Kasumi-1 (cell line): ENCODE measurements around the gene ZNF688.
A peak's percentile ranks its signal among the peaks of the same experiment; 100 is the strongest.

Source experiments
- DNase-seq, 2 experiments: peaks; one replicate each; lab custom pipeline; 2025; lab: John Stamatoyannopoulos, UW

The ZNF688 gene

DNA sequence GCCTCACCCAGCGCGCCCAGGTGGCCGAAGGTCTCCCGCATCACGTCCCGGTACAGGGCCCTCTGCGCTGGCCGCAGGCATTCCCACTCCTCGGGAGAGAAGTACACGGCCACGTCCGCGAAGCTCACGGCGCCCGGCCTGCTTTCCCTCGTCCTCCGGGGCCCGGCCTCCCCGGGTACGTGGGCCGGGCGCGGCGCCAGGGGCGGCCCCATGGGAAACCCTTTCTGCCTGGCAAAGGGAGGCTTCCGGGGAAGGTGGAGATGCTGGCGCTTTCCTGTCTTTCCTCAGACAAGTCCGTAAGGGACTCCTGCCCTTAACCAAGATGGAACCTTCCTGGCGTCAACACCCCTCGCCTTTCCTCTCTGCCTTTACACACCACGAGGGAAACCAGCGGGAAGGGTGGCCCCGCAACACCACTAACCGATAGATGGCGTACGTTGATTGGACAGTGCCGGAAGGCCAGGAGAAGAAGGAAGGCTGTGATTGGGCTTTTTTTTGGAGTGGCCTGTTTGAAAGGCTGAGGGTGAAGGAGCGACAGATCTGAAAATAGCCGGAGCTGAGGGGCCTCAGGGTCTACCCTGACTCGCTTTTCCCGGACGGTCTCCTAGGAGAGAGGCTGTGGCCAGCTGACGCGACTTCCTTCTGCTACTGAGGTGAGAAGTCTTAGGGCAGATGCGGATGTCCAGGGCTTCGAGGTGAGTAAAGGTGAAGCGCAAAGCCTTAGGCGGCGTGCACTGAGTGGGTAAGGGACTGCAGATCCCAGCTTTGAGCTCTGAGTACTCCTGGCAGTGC, 14.1 kb upstream of the ZNF688 start, which contains the start of gene ZNF785:
TSS of gene ZNF785 (minus strand) at position 298 of the 792 bp plus-strand sequence. CDS start at position 212, 86 bp downstream.
- DNase-seq, result peak; percentile 87 to 91

DNA sequence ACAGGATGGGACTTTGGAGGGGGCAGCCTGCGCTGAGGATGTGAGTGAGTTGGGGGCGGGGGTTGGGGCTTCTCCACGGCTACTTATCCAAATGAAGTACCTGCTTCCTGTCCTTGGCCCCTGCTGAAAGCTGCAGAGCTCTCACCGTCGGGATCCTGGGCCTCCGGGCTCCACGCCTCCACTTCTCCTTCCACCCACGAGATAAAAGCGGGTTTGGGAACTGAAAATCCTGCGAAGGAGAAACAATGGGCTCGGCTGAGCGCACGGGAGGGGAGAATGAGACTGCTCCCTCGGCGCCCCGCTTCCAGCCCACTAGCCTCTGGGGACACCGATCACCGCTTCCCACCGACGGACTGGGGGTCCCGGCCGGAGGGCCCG, 13.5 kb upstream of the ZNF688 start:
- peak in 1 of 2 experiments; percentile 3 for DNase-seq

DNA sequence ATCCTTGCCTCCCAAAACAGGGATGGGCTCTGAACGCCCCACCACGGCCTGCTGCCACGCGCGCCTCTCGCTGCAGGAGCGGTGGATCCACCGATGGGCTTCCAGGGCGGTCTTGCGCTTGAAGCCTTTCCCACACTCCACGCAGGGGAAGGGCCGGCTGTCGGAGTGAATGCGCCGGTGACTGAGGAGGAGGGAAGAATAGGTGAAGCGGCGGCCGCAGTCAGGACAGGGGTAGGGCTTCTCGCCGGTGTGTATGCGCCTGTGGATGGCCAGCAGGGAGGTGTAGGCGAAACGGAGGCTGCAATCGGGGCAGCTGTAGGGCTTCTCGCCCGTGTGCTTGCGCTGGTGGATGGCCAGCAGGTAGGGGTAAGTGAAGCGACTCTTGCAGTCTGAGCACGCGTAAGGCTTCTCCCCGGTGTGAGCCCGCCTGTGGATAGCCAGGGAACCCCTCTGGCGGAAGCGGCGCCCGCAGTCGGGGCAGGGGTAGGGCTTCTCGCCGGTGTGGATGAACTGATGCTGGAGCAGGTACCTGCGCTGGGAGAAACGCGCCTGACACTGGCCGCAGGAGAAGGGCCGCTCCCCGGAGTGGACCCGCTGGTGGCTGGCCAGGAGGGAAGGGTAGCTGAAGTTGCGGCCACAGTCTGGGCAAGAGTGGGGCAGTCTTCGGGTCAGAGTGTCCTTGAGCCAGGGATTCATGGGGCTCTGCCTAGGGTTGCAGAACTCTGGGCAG, 11.3 kb upstream of the ZNF688 start:
- DNase-seq, result no peak

DNA sequence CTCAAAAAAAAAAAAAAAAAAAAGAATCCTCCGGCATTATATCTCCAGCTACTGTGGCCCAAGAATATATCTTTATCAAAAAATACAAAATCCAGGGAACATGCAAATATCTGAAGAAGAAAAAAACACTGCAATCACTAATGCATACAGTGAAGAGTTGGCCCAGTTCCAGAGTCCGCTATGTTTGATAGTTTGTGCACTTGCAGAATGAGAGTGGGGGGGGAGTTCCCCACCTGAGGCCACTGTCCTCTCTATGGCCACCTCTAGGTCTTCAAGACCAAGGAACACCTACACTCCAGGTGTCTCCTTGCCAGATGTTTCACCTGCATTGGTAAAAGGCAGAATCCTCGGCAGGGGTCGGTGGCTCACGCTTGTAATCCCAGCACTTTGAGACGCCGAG, 9.9 kb upstream of the ZNF688 start:
- DNase-seq, result no peak

DNA sequence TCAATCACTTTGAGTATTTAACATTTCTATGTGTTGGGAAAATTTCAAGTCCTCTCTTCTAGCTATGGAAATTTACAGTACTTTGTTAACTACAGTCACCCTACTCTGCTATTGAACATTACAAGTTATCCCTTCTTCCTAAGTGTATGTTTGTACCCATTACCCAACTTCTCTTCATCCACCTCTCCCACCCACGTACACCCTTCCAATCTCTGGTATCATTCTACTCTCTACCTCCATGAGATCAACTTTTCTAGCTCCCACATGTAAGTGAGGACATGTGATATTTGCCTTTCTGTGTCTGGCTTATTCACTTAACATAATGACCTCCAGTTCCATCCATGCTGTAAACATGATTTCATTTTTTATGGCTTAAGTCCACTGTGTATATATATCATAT, 3.2 kb upstream of the ZNF688 start:
- no peak for DNase-seq

DNA sequence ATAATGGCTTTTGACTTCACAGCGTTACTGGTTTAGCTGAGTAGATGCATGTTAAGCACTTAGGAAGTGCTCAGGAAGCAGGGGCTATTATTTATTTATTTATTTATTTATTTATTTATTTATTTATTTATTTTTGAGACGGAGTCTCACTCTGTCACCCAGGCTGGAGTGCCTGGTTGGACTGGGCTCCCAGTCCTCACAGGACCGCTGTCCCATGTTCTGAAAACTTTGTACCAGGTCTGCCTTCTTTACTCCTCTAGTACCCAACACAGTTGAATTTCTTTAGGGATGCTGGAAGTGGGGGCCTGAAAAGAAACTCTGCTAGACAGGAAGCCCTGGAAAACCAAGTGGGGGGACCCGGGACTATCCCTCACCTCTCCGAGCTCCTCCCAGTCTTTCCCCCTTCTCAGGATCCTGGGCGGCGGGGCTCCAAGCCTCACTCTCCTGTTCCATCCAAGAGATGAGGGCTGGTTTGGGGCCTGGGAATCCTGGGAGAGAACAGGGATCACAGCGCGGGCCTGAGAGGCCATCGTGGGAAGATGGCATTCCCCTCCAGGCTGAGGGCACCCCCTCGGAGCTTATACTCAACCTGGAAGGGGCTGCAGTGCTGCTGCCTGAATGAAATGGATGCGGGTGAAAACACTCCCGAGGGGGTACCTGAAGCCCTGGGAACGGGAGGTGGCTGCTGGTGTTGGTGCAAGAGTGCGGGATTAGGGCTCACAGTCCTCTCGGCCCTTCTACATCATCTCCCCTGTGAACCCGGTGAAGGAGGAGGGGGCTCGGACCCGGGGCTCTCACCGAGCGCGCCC, 674 bp downstream of the ZNF688 start:
- no peak for DNase-seq

DNA sequence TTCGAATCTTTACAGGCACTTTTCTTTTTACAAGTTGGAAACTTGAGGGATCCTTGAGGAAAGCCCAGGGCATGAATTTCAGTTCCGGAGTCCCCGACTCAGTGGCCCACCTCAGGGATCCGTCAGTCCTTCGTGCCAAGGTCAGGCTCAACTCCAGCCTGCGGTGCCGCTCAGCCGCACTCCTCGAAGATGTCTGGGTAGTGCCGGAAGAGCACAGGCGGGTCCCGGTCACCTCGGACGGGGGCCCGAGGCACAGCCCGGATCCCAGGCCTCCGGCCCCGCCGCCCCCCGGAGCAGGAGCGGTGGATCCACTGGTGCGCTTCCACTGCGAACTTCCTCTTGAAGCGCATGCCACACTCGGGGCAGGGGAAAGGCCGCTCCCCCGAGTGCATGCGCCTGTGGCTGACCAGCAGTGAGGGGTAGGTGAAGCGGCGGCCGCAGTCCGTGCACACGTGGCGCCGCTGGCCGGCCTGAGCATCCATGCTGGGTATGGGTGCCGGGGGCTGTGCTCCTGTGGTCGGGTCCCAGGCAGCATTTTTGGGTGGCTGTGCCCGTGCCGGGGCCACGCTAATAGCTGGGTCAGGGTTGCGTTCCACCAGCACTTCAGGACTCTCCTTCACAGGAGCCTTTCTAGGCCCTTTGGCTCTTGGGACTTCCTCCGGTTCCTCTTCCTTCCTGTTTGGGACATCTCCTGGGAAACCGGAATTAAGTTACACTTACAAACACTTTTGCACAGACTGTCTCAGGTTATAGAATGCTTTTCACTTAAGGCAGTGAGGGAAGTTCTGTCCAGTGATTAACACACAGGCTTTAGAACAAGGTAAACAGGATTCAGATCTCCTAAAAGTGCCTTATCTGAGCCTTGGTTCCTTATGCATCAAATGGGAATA, 1.5 kb downstream of the ZNF688 start:
- DNase-seq, result no peak

DNA sequence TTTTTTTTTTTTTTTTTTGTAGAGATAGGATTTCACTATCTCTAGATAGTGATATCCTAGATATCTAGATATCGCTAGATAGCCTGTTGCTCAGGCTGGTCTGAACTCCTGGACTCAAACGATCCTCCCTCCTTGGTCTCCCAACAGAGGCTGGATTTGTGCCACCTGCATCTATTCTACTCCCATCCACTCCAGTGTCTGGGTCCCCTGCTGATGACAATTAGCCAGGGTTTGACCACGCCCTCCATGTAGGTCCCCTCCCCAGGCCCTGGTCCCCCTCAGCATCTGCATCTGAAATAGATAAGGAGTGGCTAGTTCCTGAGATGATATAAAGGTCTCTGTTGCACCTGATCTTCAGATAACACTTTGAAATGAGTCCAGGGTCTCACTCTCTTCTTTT, 2.2 kb downstream of the ZNF688 start:
- no peak for DNase-seq

DNA sequence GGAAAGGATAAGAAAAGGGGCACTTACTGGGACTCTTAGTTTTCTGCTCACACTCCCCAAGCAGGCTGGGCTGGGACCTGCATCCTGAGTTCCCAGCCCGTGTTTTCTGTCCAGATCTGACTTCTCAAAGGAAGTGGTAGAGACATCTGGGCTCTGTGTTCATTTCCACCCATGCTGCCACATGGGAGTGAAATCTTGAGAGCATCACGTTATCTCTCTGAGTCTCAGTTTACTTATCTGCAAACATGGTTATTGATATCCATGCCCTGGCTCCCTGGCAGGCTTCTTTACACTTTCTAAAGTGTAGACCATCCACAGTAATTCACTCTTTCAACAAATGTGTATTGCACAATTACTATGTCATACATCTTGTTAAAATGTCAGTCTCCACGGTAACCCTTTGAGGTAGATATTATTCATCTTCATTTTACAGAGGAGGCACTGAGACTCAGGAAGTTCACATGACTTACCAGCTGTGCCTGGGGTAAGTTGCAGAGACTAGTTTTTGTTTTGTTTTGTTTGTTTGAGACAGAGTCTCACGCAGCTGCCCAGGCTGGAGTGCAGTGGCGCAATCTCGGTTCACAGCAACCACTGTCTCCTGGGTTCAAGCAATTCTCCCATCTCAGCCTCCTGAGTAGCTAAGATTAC, 3.4 kb downstream of the ZNF688 start:
- DNase-seq, result peak in 1 of 2 experiments; percentile 15

DNA sequence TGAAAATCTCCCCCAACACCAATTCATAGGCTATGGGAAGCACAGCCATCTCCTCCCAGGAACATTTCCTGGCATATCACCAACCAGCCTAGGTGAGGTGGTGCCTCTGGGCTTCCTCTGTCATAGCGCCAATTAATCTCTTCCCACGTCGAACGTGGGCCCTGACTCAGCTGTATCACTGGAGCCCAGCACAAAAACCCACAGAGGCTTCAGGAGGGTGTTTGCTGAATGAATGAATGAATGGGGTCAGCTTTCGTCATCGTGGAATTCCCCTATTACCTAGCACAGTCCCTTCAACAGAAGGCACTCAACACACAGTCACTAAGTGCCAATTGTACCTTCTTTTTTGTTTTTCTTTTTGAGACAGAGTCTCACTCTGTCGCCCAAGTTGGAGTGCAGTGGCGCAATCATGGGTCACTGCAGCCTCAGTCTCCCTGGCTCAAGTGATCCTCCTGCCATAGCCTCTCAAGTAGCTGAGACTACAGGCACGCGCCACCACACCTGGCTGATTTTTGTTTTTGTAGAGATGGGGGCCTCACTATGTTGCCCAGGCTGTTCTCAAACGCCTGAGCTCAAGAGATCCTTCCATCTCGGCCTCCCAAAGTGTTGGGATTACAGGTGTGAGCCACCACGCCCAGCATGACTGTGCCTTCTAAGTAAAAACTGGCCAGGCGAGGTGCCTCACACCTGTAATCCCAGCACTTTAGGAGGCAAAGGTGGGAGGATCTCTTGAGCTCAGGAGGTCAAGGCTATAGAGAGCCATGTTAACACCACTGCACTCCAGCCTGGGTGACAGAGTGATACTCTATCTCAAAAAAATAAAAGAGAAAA, 4.1 kb downstream of the ZNF688 start:
- DNase-seq, result no peak

DNA sequence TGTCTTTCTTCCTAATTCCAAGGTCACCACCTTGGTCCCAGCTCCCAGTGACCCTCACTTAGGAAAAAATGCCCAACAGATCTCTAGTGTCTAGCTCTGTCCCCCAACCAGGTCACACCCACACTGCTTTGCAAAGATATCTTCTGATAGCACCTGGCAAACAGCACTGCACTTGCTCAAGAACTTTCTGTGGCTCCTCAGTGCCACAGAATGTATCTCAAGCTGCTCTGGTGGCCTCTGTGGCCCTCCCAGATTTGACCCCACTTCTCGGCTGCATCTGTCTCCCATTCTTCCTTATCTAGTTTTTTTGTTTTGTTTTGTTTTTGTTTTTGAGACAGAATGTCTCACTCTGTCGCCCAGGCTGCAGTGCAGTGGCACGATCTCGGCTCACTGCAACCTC, 5.0 kb downstream of the ZNF688 start:
- no peak for DNase-seq

DNA sequence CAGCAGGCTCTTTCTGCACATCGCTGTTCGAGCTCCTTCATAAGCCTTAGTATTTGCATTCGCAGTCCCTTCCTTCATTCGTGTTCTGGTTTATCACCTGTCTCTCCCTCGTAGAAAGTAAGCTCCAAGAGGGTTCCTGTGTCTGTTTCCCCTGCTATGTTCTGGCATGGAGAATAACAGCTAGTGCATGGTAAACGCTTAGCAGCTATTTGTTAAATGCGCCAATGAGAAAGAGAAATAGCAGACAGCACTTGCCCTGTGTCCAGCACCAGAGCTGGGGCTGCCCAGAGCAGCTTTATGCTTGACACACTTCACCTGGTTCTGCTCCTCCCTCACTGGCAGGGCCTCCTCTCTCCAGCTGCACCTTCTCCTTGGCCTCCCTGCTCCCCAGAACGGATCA, 5.5 kb downstream of the ZNF688 start:
- no peak for DNase-seq

DNA sequence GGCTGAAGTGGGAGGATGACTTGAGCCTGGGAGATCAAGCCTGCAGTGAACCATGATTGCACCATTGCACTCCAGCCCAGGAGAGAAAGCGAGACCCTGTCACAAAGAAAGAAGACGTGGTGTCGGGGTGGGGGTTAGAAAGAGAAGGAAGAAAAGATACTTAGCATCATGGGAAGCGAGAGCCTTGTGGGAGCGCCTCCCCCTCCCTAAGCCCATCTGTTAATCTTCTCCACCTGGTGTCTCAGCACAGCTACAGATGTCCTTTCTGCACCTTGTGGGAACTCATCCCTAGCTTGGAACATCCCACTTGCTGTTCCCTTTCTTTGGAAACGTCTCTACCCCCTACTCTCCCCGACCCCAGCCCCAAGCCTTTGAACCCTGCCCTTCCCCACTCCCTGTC, 6.0 kb downstream of the ZNF688 start:
- DNase-seq, result no peak

DNA sequence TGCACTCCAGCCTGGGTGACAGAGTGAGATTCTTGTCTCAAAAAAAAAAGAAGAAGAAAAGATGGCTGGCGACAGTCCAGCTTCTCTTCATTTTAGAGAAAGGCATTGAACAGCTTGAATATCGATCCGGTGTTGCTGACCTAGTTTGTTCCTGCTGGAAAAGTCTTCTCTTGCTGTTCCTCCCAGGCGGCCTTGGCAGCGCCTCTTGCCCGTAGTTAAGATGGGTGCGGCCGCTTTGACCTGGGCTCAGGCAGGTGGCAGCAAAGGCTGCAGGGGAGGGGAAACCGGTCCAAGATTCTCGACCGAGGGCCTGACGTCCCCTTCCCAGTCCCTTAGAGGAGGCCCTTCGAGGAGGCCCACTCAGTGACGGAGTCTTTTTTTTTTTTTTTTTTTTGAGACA, 9.5 kb downstream of the ZNF688 start:
- DNase-seq, result no peak

DNA sequence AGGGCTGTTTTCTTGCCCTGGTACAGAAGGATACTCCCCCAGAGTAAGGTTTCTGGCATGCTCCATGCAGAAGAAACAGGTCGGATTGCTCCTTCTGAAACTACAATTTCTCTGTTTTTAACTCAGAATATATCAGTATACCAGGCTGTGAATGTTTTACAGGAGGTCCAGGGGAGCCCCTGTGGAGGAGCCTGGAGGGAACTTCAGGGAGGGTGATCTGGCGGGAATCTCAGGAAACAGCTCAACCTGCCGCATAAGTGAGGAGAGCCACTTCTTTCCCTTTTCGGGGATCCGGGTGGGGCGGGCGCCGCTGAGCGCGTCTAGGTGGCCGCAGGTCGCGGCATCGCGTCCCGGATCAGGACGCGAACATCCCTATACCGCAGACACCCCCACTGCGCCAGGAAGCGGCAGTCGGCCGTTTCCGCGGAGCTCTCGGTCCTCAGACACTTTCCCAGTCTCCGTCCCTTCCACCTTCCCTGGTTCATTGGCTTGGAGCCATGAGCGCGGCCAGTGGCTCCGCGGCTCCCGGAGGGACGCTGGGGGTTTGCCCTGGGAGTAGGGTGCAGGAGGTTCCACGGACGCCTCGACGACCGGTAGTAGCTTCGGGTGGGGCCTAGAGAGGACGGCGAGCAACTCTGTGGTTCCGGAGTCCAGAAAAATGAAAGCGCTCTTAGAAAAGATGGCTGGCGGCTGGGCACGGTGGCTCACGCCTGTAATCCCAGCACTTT, 10.3 kb downstream of the ZNF688 start:
- DNase-seq, result no peak

DNA sequence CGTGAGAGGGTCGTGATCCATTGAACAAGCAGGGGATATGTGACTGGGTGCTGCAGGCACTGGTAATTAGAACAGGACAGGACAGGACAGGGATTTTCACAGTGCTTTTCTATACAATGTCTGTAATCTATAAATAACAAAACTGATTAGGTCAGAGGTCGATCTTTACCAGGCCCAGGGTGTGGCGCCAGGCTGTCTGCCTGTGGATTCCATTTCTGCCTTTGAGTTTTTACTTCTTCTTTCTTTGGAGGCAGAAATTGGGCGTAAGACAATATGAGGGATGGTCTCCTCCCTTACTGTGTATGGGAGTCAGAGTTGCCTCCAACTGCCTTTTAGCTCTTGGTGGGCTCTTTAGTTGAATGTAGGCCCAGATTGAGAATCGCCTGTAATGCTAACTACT, 11.8 kb downstream of the ZNF688 start:
- DNase-seq, result no peak

DNA sequence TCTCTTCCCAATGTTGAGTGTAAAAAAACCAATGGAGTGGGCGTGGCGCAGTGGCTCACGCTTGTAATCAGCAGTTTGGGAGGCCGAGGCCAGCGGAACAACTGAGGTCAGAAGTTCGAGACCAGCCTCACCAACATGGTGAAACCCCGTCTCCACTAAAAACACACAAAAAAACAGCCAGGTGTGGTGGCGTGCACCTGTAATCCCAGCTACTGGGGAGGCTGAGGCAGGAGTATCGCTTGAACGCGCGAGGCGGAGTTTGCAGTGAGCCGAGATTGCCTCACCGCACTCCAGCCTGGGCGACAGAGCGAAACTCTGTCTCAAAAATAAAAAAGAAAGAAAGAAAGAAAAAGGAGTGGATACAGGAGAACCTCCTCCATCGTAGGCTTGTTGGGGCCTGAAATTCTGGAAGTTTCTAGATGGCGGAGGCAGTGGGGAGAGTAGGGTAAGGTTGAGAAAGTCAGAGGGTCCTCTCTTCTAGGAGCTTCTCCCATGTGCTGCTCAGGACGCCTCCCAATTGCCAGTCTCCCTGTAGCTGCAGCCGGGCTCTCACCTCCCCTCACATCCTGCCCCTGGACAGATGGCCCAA, 12.6 kb downstream of the ZNF688 start:
- DNase-seq, result no peak

DNA sequence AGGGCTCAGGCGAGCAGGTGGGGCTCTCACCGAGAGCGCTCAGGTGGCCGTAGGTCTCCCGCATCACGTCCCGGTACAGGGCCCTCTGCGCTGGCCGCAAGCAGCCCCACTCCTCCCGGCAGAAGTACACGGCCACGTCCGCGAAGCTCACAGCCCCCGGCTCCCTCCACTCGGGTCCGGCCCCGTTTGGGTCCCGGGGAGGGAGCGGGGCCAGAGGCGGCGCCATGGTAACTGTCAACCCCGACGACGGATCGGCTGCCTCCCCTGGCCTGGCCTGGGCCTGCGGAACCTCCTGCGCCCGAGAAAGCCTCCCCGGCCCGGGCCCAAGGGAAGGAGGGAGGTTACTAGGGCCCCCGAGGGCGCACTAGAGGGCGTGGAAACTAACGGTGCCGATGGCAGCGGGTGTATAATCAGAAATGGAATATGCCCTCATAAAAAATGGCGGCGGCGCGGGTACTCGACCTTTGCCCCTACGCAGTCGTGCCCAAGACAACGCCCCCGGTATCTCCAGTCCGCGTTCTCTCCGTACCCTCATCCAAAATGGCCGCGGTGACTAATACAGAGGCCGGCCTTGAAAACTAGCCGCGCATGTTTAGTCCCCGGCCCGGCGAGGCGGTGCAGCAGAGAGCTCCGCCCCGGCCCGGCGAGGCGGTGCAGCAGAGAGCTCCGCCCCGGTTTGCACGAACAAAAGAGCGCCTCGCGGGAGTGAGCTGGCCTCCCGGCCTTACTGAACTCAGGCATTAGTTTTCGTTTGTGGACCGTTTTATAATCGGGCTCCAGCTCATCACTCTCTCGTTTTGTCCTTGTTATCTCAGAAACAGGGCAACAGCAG, 13.3 kb downstream of the ZNF688 start, which contains the start of gene ZNF764:
TSS of gene ZNF764 (minus strand) at position 418 of the 832 bp plus-strand sequence. CDS start at position 226, 192 bp downstream.
- peak; percentile 86 to 88 for DNase-seq
